ENCODE data around the gene ERBB4. TPM values are rescaled to one million over a fixed set of nuclear protein-coding genes. Genes with fewer than 3 reads are reported as not detected.

ERBB4 gene
- total RNA-seq, 4 donors from 2014 or later: 0.09 to 0.67 TPM; not detected in 2

GRCh38 chr2:211404098-211404497, 1134.5 kb downstream of the ERBB4 start:
- no peaks in the 10 kb centered on the region for H3K9me3 ChIP-seq
- TF ChIP-seq POLR2A (IDR thresholded peaks at IDR 0.05) (no peak), CTCF (IDR thresholded peaks at IDR 0.05) (no peak)
- no peaks in the 10 kb centered on the region for H3K36me3 ChIP-seq
- no peaks in the 10 kb centered on the region for H3K27me3 ChIP-seq
- no peak for DNase-seq
- H3K4me3 ChIP-seq: no peak overlapping the region
- H3K27ac ChIP-seq: no peak overlapping the region
- no peaks in the 10 kb centered on the region for H3K4me1 ChIP-seq

GRCh38 chr2:211401328-211401727, 1137.3 kb downstream of the ERBB4 start:
- Histone ChIP-seq H3K27ac (no peak overlapping the region), H3K4me3 (no peak overlapping the region), H3K27me3 (no peaks in the 10 kb centered on the region), H3K4me1 (no peaks in the 10 kb centered on the region), H3K36me3 (no peaks in the 10 kb centered on the region), H3K9me3 (no peaks in the 10 kb centered on the region)
- no peak for TF ChIP-seq POLR2A (IDR thresholded peaks at IDR 0.05)
- TF ChIP-seq CTCF (IDR thresholded peaks at IDR 0.05): no peak
- no peak for DNase-seq

GRCh38 chr2:211397764-211398163, 1140.8 kb downstream of the ERBB4 start:
- TF ChIP-seq CTCF (IDR thresholded peaks at IDR 0.05) (no peak), POLR2A (IDR thresholded peaks at IDR 0.05) (no peak)
- no peaks in the 10 kb centered on the region for H3K36me3 ChIP-seq

GRCh38 chr2:211396815-211397214, 1141.8 kb downstream of the ERBB4 start:
- Histone ChIP-seq H3K27ac (no peak overlapping the region), H3K36me3 (no peaks in the 10 kb centered on the region), H3K4me1 (no peaks in the 10 kb centered on the region), H3K9me3 (no peaks in the 10 kb centered on the region), H3K4me3 (no peak overlapping the region), H3K27me3 (no peaks in the 10 kb centered on the region)
- TF ChIP-seq CTCF (IDR thresholded peaks at IDR 0.05) (no peak), POLR2A (IDR thresholded peaks at IDR 0.05) (no peak)
- DNase-seq: no peak

More at GRCh38 chr2:211397764-211398163, 1140.8 kb downstream of the ERBB4 start:
- Histone ChIP-seq H3K27ac (no peak overlapping the region), H3K4me3 (no peak overlapping the region), H3K4me1 (no peaks in the 10 kb centered on the region), H3K27me3 (no peaks in the 10 kb centered on the region), H3K9me3 (no peaks in the 10 kb centered on the region)
- DNase-seq: no peak

GRCh38 chr2:211391189-211391567, 1147.4 kb downstream of the ERBB4 start:
- H3K27me3 ChIP-seq: no peaks in the 10 kb centered on the region
- no peaks in the 10 kb centered on the region for H3K9me3 ChIP-seq
- H3K4me3 ChIP-seq: no peak overlapping the region
- DNase-seq: no peak
- H3K27ac ChIP-seq: no peak overlapping the region
- H3K36me3 ChIP-seq: no peaks in the 10 kb centered on the region
- TF ChIP-seq POLR2A (IDR thresholded peaks at IDR 0.05) (no peak), CTCF (IDR thresholded peaks at IDR 0.05) (no peak)
- H3K4me1 ChIP-seq: no peaks in the 10 kb centered on the region

GRCh38 chr2:211390536-211391188, 1147.9 kb downstream of the ERBB4 start:
- no peak overlapping the region for H3K4me3 ChIP-seq
- H3K27ac ChIP-seq: no peak overlapping the region
- no peaks in the 10 kb centered on the region for H3K9me3 ChIP-seq
- no peak for TF ChIP-seq POLR2A (IDR thresholded peaks at IDR 0.05)
- no peak for TF ChIP-seq CTCF (IDR thresholded peaks at IDR 0.05)
- H3K36me3 ChIP-seq: no peaks in the 10 kb centered on the region
- DNase-seq: no peak
- no peaks in the 10 kb centered on the region for H3K27me3 ChIP-seq
- no peaks in the 10 kb centered on the region for H3K4me1 ChIP-seq

All from Peyer's patch (tissue), 4 donors.